SU-DHL-6 (cell line): ENCODE data around the gene FAM72C.
"Not testable (repeated sequence)": the region's sequence is repeated elsewhere in the genome, so short reads cannot be mapped to it uniquely, and the experiment has no call there.

ENCODE experiments used
- H2AFZ ChIP-seq: fragments of 200-600 bp; sonication (generic); 2 replicates; pipeline ENCODE4 v1.6.1; 2014; ENCODE audit warnings: low read depth, mild to moderate bottlenecking, moderate library complexity, mixed read lengths, antibody characterized with exemption, low read length; ENCODE audit not compliant: severe bottlenecking
- H3F3A ChIP-seq: fragments of 200-600 bp; shearing (Covaris generic); 2 replicates; pipeline ENCODE4 v1.6.0; 2016; ENCODE audit warnings: antibody characterized with exemption, mild to moderate bottlenecking; ENCODE audit not compliant: insufficient read depth
- H3K27ac ChIP-seq: fragments of 200-600 bp; sonication (generic); 2 replicates; pipeline ENCODE4 v1.5.1; 2016; ENCODE audit warnings: low read depth, mild to moderate bottlenecking, low read length, moderate library complexity, mixed read lengths
- H3K27me3 ChIP-seq: fragments of 200-600 bp; sonication (generic), shearing (Covaris generic); 2 replicates; pipeline ENCODE4 v1.6.0; 2014; ENCODE audit warnings: mild to moderate bottlenecking, low read length
- H3K36me3 ChIP-seq: fragments of 200-600 bp; sonication (generic); 2 replicates; pipeline ENCODE4 v1.6.1; 2014; ENCODE audit warnings: mild to moderate bottlenecking, low read length, mixed read lengths
- H3K4me2 ChIP-seq: fragments of 300-600, 200-600 bp; shearing (Covaris generic), sonication (generic); 2 replicates; pipeline ENCODE4 v1.6.0; 2014; ENCODE audit warnings: low read length, low read depth, mild to moderate bottlenecking; ENCODE audit not compliant: poor library complexity, severe bottlenecking
- H3K4me3 ChIP-seq: fragments of 200-600 bp; sonication (generic); 2 replicates; pipeline ENCODE4 v1.5.1; 2014; ENCODE audit warnings: antibody characterized with exemption, low read length, mild to moderate bottlenecking, mixed read lengths; ENCODE audit not compliant: insufficient read depth, poor library complexity, severe bottlenecking
- H3K79me2 ChIP-seq: fragments of 200-600 bp; sonication (generic); 2 replicates; pipeline ENCODE4 v1.6.1; 2014; ENCODE audit warnings: mild to moderate bottlenecking, low read length, moderate library complexity; ENCODE audit not compliant: insufficient read depth
- H3K9ac ChIP-seq: fragments of 200-600 bp; sonication (generic); 2 replicates; pipeline ENCODE4 v1.7.0; 2014; ENCODE audit warnings: mild to moderate bottlenecking, low read length
- H3K9me2 ChIP-seq: fragments of 200-600 bp; sonication (generic); replicated peaks from 2 replicates; pipeline ENCODE4 v1.6.1; 2014; ENCODE audit warnings: low read length; ENCODE audit not compliant: insufficient read depth
- H3K9me3 ChIP-seq: fragments of 200-600 bp; sonication (generic); 2 replicates; pipeline ENCODE4 v1.6.1; 2014; ENCODE audit warnings: low read length, mixed read lengths; ENCODE audit not compliant: insufficient read depth
- H4K20me1 ChIP-seq: fragments of 200-600 bp; sonication (generic); 2 replicates; pipeline ENCODE4 v1.6.1; 2014; ENCODE audit warnings: low read depth, mild to moderate bottlenecking, antibody characterized with exemption, low read length, moderate library complexity, mixed read lengths

Gene FAM72C

GRCh38 chr1:143989719-143990118 is 17.9 kb upstream of the FAM72C start:
- H3K9me3 ChIP-seq, H3K4me2 ChIP-seq, H3K27ac ChIP-seq, H3K4me3 ChIP-seq, H3K36me3 ChIP-seq, H3K9me2 ChIP-seq, H3K27me3 ChIP-seq, H3K9ac ChIP-seq, H3K79me2 ChIP-seq, H4K20me1 ChIP-seq, H2AFZ ChIP-seq, H3F3A ChIP-seq: not testable (repeated sequence)

- not testable (repeated sequence) for H3K27ac ChIP-seq, H4K20me1 ChIP-seq, H3F3A ChIP-seq, H3K79me2 ChIP-seq, H3K9ac ChIP-seq, H3K4me3 ChIP-seq, H3K9me2 ChIP-seq, H2AFZ ChIP-seq, H3K27me3 ChIP-seq, H3K9me3 ChIP-seq, H3K36me3 ChIP-seq, H3K4me2 ChIP-seq
Observed at GRCh38 chr1:143989427-143989712, 17.6 kb upstream of the FAM72C start.

DNA sequence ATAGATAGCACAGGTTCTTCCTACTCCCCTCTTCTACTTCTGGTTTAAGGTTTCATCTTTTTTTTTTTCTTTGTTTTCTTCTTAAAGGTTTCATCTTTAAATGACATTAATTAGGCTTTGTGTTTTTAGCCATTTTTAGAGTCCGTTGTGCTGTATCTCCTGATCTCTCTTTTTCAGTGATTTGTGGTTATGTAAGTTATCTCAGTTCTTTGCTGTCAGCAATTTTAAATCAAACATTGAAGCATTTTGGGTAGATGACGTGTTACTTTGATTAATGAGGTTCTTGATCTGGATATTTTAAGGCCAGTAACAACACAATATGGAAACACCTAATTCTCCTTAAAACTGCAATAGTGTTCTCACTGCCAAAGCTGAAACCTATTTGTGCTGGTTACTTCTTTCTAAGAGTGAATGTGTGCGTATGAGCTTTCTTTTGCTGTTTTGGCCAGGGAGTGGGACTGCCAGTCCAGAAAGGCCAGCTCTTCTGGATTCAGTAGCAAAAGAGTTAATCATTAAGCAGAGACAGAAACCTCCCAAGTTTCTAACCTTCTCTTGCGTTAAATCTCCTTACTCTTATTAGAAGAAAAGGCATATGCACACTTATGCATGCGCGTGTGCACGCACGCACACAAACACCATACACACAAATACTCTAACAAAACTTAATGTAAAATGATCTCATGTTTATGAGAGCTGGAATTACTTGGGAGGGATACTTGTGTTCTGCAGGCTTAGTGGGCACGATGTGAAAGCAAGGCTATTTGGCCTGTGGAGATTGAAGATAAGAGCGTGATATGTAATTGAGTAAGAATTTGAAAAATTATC is 17.0 kb upstream of the FAM72C start:
- H3K9me3 ChIP-seq, H3K4me2 ChIP-seq, H4K20me1 ChIP-seq, H3F3A ChIP-seq, H3K27ac ChIP-seq, H3K4me3 ChIP-seq, H3K36me3 ChIP-seq, H3K9ac ChIP-seq, H3K9me2 ChIP-seq, H3K27me3 ChIP-seq, H3K79me2 ChIP-seq, H2AFZ ChIP-seq: not testable (repeated sequence)

GRCh38 chr1:143987868-143988267 is 16.1 kb upstream of the FAM72C start:
- H3K9me2 ChIP-seq, H3K79me2 ChIP-seq, H3K36me3 ChIP-seq, H2AFZ ChIP-seq, H3K4me2 ChIP-seq, H4K20me1 ChIP-seq, H3K4me3 ChIP-seq, H3K9me3 ChIP-seq, H3K27ac ChIP-seq, H3F3A ChIP-seq, H3K27me3 ChIP-seq, H3K9ac ChIP-seq: not testable (repeated sequence)

GRCh38 chr1:143984721-143985473 is 13.1 kb upstream of the FAM72C start:
- not testable (repeated sequence) for H3K4me2 ChIP-seq, H3K4me3 ChIP-seq, H3K9me2 ChIP-seq, H3K9ac ChIP-seq, H4K20me1 ChIP-seq, H3K36me3 ChIP-seq, H3K27me3 ChIP-seq, H3K27ac ChIP-seq, H3K79me2 ChIP-seq, H2AFZ ChIP-seq, H3F3A ChIP-seq, H3K9me3 ChIP-seq

DNA sequence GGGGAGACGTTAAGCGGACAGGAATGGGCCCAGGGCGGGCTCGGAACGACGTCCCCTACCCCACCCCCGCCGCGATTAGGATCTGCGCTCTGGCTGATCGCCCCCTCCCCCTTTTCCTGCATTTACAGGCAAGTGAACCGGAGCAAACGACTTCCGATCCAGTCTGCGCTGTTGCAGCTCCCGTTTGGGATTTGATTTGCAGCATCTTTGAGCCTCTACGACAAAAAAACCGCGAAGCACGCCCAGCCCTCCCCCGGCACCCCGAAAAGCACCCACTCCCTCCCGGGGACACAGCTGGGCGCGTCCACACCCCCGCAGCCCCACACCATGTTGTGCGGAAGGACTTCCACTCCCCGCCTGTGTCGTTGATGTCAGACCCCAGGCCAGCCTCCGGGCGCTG is 2.6 kb upstream of the FAM72C start:
- not testable (repeated sequence) for H3K9me2 ChIP-seq, H4K20me1 ChIP-seq, H3K27me3 ChIP-seq, H3K9me3 ChIP-seq, H2AFZ ChIP-seq, H3F3A ChIP-seq, H3K4me3 ChIP-seq, H3K27ac ChIP-seq, H3K79me2 ChIP-seq, H3K36me3 ChIP-seq
- Histone ChIP-seq H3K9ac (peak overlapping the region; percentile 33; the same call in 1 of the 2 replicates), H3K4me2 (peak overlapping the region; percentile 40)

DNA sequence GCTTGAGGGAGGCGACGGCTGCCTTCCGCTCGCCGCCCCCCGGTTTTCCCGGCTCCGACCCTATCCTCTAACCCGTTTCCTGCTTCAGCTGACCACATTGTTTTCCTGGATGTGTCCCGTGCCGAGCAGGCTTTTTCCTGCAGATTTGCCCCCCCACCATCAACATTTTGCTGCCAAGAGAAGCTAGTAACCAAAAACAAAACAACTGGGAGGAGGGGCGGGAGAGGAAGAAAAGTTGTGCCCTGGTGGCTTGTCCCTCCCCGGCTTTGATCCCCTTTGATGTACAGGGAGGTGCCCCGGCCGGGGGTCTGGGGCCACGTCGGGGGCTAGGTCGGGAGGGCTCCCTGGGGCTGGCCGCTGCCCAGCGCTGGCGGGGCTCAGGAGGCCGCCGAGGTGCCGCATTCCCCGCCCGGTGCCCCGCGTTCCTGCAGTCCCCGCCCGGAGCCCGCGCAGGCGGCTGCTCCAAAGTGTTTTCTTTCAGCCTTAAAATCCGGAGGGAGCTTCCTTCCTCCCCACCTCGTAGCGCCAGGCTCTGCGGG is 2.2 kb upstream of the FAM72C start:
- peak overlapping the region; percentile 36 for H3K4me2 ChIP-seq
- not testable (repeated sequence) for H3K9me3 ChIP-seq, H4K20me1 ChIP-seq, H3K4me3 ChIP-seq, H3K36me3 ChIP-seq, H3K27me3 ChIP-seq, H3K79me2 ChIP-seq, H3K9me2 ChIP-seq, H2AFZ ChIP-seq, H3F3A ChIP-seq, H3K27ac ChIP-seq
- H3K9ac ChIP-seq = peak overlapping the region; percentile 33

DNA sequence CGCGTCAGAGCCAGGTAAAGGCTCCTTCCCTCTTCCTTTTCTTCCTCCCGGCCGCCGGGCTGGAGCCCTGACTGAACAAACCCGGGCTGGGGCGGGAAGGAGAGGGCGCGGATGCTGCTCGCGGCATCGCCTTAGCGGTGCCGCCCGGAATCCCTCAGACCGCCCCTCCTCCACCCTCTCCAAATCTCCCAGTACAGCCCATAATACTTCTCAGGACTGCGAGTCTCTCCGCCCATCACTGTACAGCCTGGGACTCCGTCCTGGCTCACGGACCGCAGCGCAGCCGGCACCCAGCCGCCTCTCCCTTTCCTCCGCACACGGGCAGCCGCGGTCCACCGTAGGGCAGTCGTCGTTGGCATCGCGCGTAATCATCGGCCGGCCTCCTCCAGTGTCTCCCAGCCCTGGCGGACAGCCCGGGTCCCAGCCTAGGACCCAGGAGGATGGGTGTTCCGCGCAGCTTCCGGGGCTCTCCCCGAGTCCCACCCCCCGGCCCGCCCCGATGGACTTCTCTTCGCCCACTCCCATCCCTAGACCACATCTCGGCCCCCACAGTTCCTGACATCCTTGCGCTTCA is 1.1 kb upstream of the FAM72C start:
- H3K4me3 ChIP-seq, H3K9me3 ChIP-seq, H3K27me3 ChIP-seq, H4K20me1 ChIP-seq, H2AFZ ChIP-seq, H3K27ac ChIP-seq, H3K79me2 ChIP-seq, H3K36me3 ChIP-seq, H3K9me2 ChIP-seq, H3K9ac ChIP-seq, H3F3A ChIP-seq, H3K4me2 ChIP-seq: not testable (repeated sequence)
